ENCODE measurements around the gene P2RY13. TPM values are rescaled to one million over a fixed set of nuclear protein-coding genes. Genes with fewer than 3 reads are reported as not detected.

The P2RY13 gene
- total RNA-seq, 4 donors from 2014 or later = 0.12 to 1.2 (median 0.30) TPM

- Histone ChIP-seq H3K9me3 (no peaks in the 10 kb centered on the region), H3K27me3 (no peaks in the 10 kb centered on the region), H3K27ac (peak overlapping the region in 1 of 4 donors; percentile 48), H3K36me3 (no peaks in the 10 kb centered on the region), H3K4me1 (no peaks in the 10 kb centered on the region), H3K4me3 (no peak overlapping the region)
- no peak for DNase-seq
- TF ChIP-seq POLR2A (IDR thresholded peaks at IDR 0.05) (no peak), CTCF (IDR thresholded peaks at IDR 0.05 in 4 of 5, conservative IDR thresholded peaks at IDR 0.05 in 1 of 5) (peak; percentile 66 to 82 (median 72))
- intact Hi-C loops (cut with DNase I; ENCODE audit: low total_unique reads) (loop anchor here (1.0 kb wide), 2 partner anchors 57 to 115 kb away; no protein-coding TSS in a partner anchor), in situ Hi-C loops (cut with MboI; ENCODE audit: low sequenced_read_pairs in 4 of 4) (loop anchor here in 2 of 4 donors (5.0 to 10.0 kb wide), 2 partner anchors 58 to 116 kb away; no protein-coding TSS in a partner anchor)
- ATAC-seq = peak; percentile 66 to 68
These were observed 46.4 kb downstream of the P2RY13 start for GRCh38 chr3:151282921-151283320.

- in situ Hi-C loops (cut with MboI; ENCODE audit: low sequenced_read_pairs in 4 of 4) (loop anchor here in 2 of 4 donors (5.0 to 10.0 kb wide), 2 partner anchors 57 to 114 kb away; no protein-coding TSS in a partner anchor), intact Hi-C loops (cut with DNase I; ENCODE audit: low total_unique reads) (no loop called here)
- TF ChIP-seq CTCF (IDR thresholded peaks at IDR 0.05 in 4 of 5, conservative IDR thresholded peaks at IDR 0.05 in 1 of 5) (no peak), POLR2A (IDR thresholded peaks at IDR 0.05) (no peak)
- DNase-seq (no peak), ATAC-seq (peak in 1 of 2 donors; percentile 31)
- Histone ChIP-seq H3K4me3 (no peak overlapping the region), H3K27me3 (no peaks in the 10 kb centered on the region), H3K4me1 (no peaks in the 10 kb centered on the region), H3K27ac (peak overlapping the region in 3 of 4 donors; percentile 24 to 48 (median 48)), H3K9me3 (no peaks in the 10 kb centered on the region), H3K36me3 (no peaks in the 10 kb centered on the region)
These were observed 47.6 kb downstream of the P2RY13 start for GRCh38 chr3:151281671-151282324.

GRCh38 chr3:151278230-151278629, 51.1 kb downstream of the P2RY13 start, which contains the start of gene P2RY14:
P2RY14 (minus strand) TSS chr3:151278542; CDS start chr3:151214316, 64,226 bp downstream.
- Histone ChIP-seq H3K27me3 (no peaks in the 10 kb centered on the region), H3K9me3 (no peaks in the 10 kb centered on the region), H3K4me1 (no peaks in the 10 kb centered on the region), H3K27ac (peak within 1 kb of the TSS; percentile 9 to 42 (median 37)), H3K36me3 (no peaks in the 10 kb centered on the region), H3K4me3 (peak within 1 kb of the TSS in 3 of 4 donors; percentile 8 to 34 (median 23))
- DNase-seq = no peak
- TF ChIP-seq POLR2A (IDR thresholded peaks at IDR 0.05) (no peak), CTCF (IDR thresholded peaks at IDR 0.05 in 4 of 5, conservative IDR thresholded peaks at IDR 0.05 in 1 of 5) (no peak)
- intact Hi-C loops (cut with DNase I; ENCODE audit: low total_unique reads) = no loop called here
- in situ Hi-C loops (cut with MboI; ENCODE audit: low sequenced_read_pairs in 4 of 4) = loop anchor here in 2 of 4 donors (5.0 kb wide), 2 partner anchors 51 to 111 kb away; no protein-coding TSS in a partner anchor
- peak in 1 of 2 donors; percentile 18 for ATAC-seq

- ATAC-seq (no peak), DNase-seq (no peak)
- no peaks in the 10 kb centered on the region for H3K4me1 ChIP-seq
- no peaks in the 10 kb centered on the region for H3K9me3 ChIP-seq
- in situ Hi-C loops (cut with MboI; ENCODE audit: low sequenced_read_pairs in 4 of 4) (loop anchor here in 2 of 4 donors (5.0 kb wide), 2 partner anchors 49 to 109 kb away; no protein-coding TSS in a partner anchor), intact Hi-C loops (cut with DNase I; ENCODE audit: low total_unique reads) (no loop called here)
- no peaks in the 10 kb centered on the region for H3K36me3 ChIP-seq
- no peak for TF ChIP-seq CTCF (IDR thresholded peaks at IDR 0.05 in 4 of 5, conservative IDR thresholded peaks at IDR 0.05 in 1 of 5)
- no peak for TF ChIP-seq POLR2A (IDR thresholded peaks at IDR 0.05)
- no peaks in the 10 kb centered on the region for H3K27me3 ChIP-seq
- peak overlapping the region; percentile 1 to 41 (median 26) for H3K27ac ChIP-seq
- peak overlapping the region in 3 of 4 donors; percentile 8 to 34 (median 9) for H3K4me3 ChIP-seq
These were observed 52.7 kb downstream of the P2RY13 start for GRCh38 chr3:151276687-151277042.

Other genes starting within 250 kb of the P2RY13 start
- gene MED12L, start 243.9 kb downstream of the P2RY13 start, total RNA-seq = 1 to 10 TPM in 1 of 4 donors, under 1 TPM in 3; 0.05 to 1.2 (median 0.10) TPM
- gene GPR171, start 126.3 kb downstream of the P2RY13 start, total RNA-seq = under 1 TPM in 1 of 4 donors, not detected in 3; 0.56 TPM
- gene P2RY14, start 51.0 kb downstream of the P2RY13 start, total RNA-seq = 1 to 10 TPM; 3.3 to 5.2 (median 3.8) TPM
- not detected for gene GPR87, start 12.7 kb downstream of the P2RY13 start, total RNA-seq
- gene P2RY12, start 55.2 kb upstream of the P2RY13 start, total RNA-seq = 1 to 10 TPM in 1 of 4 donors, under 1 TPM in 2, not detected in 1; 0.52 to 1.1 (median 0.56) TPM
- gene IGSF10, start 131.5 kb upstream of the P2RY13 start, total RNA-seq = under 1 TPM in 3 of 4 donors, not detected in 1; 0.16 to 0.82 (median 0.16) TPM

Data from gastrocnemius medialis (tissue), 4 donors.